ENCODE results near the gene STARD9.

Gene STARD9

GRCh38 chr15:42727750-42728381 lies 152.5 kb downstream of the STARD9 start:
- no peak for DNase-seq (ENCODE audit: low read depth in 2 of 3, low spot score in 2 of 3)

- DNase-seq (ENCODE audit: low read depth in 2 of 3, low spot score in 2 of 3): no peak
Observed at GRCh38 chr15:42728560-42728959, 153.2 kb downstream of the STARD9 start.

- no peak for DNase-seq (ENCODE audit: low read depth in 2 of 3, low spot score in 2 of 3)
Observed at GRCh38 chr15:42728972-42729371, 153.6 kb downstream of the STARD9 start.

- no peak for DNase-seq (ENCODE audit: low read depth in 2 of 3, low spot score in 2 of 3)
Observed at GRCh38 chr15:42729409-42729808, 154.0 kb downstream of the STARD9 start.

- no peak for DNase-seq (ENCODE audit: low read depth in 2 of 3, low spot score in 2 of 3)
Observed at GRCh38 chr15:42730135-42730534, 154.7 kb downstream of the STARD9 start.

- DNase-seq (ENCODE audit: low read depth in 2 of 3, low spot score in 2 of 3): no peak
Observed at GRCh38 chr15:42730536-42730935, 155.1 kb downstream of the STARD9 start.

- no peak for DNase-seq (ENCODE audit: low read depth in 2 of 3, low spot score in 2 of 3)
Observed at GRCh38 chr15:42731461-42731860, 156.1 kb downstream of the STARD9 start.

- no peak for DNase-seq (ENCODE audit: low read depth in 2 of 3, low spot score in 2 of 3)
Observed at GRCh38 chr15:42732095-42732827, 156.9 kb downstream of the STARD9 start.

GRCh38 chr15:42733027-42733426 lies 157.6 kb downstream of the STARD9 start:
- DNase-seq (ENCODE audit: low read depth in 2 of 3, low spot score in 2 of 3): no peak

- DNase-seq (ENCODE audit: low read depth in 2 of 3, low spot score in 2 of 3): no peak
Observed at GRCh38 chr15:42734076-42734672, 158.8 kb downstream of the STARD9 start.

GRCh38 chr15:42735382-42736165 lies 160.2 kb downstream of the STARD9 start:
- DNase-seq (ENCODE audit: low read depth in 2 of 3, low spot score in 2 of 3): no peak

- no peak for DNase-seq (ENCODE audit: low read depth in 2 of 3, low spot score in 2 of 3)
Observed at GRCh38 chr15:42736178-42736792, 160.9 kb downstream of the STARD9 start.

GRCh38 chr15:42736793-42737528 lies 161.6 kb downstream of the STARD9 start, which contains the start of gene CDAN1:
Gene CDAN1 (minus strand): TSS chr15:42737128. CDS start chr15:42737102, 26 bp downstream.
- DNase-seq (ENCODE audit: low read depth in 2 of 3, low spot score in 2 of 3): peak; percentile 84 to 93 (median 87)

GRCh38 chr15:42737529-42738328 lies 162.3 kb downstream of the STARD9 start:
- DNase-seq (ENCODE audit: low read depth in 2 of 3, low spot score in 2 of 3): no peak

GRCh38 chr15:42741710-42742109 lies 166.3 kb downstream of the STARD9 start:
- no peak for DNase-seq (ENCODE audit: low read depth in 2 of 3, low spot score in 2 of 3)

GRCh38 chr15:42742149-42742548 lies 166.7 kb downstream of the STARD9 start:
- no peak for DNase-seq (ENCODE audit: low read depth in 2 of 3, low spot score in 2 of 3)

GRCh38 chr15:42744195-42744594 lies 168.8 kb downstream of the STARD9 start:
- DNase-seq (ENCODE audit: low read depth in 2 of 3, low spot score in 2 of 3): no peak

GRCh38 chr15:42749266-42749665 lies 173.9 kb downstream of the STARD9 start:
- DNase-seq (ENCODE audit: low read depth in 2 of 3, low spot score in 2 of 3): no peak

GRCh38 chr15:42750306-42750705 lies 174.9 kb downstream of the STARD9 start:
- no peak for DNase-seq (ENCODE audit: low read depth in 2 of 3, low spot score in 2 of 3)

GRCh38 chr15:42759093-42759492 lies 183.7 kb downstream of the STARD9 start:
- no peak for DNase-seq (ENCODE audit: low read depth in 2 of 3, low spot score in 2 of 3)

All from activated CD8-positive, alpha-beta memory T cell treated with anti-CD3 and anti-CD28 coated beads for 48 hours (primary cell).